AG09319 (cell line): Measurements from ENCODE around the gene TIFAB.

ENCODE experiments used
- DNase-seq: peaks from one replicate; pipeline ENCODE4 v3.0.0-alpha.2; 2010; ENCODE audit warnings: low read depth; ENCODE audit errors: extremely low read depth
- TF ChIP-seq, protein P1 (sequence below): IDR thresholded peaks from 2 replicates; pipeline ENCODE4 v1.5.1; 2011; ENCODE audit warnings: low read depth, mild to moderate bottlenecking, inconsistent platforms, low read length, moderate library complexity

Gene TIFAB

GRCh38 chr5:135480511-135480910 is 28.4 kb upstream of the TIFAB start:
- TF ChIP-seq, protein P1, sequence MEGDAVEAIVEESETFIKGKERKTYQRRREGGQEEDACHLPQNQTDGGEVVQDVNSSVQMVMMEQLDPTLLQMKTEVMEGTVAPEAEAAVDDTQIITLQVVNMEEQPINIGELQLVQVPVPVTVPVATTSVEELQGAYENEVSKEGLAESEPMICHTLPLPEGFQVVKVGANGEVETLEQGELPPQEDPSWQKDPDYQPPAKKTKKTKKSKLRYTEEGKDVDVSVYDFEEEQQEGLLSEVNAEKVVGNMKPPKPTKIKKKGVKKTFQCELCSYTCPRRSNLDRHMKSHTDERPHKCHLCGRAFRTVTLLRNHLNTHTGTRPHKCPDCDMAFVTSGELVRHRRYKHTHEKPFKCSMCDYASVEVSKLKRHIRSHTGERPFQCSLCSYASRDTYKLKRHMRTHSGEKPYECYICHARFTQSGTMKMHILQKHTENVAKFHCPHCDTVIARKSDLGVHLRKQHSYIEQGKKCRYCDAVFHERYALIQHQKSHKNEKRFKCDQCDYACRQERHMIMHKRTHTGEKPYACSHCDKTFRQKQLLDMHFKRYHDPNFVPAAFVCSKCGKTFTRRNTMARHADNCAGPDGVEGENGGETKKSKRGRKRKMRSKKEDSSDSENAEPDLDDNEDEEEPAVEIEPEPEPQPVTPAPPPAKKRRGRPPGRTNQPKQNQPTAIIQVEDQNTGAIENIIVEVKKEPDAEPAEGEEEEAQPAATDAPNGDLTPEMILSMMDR, result no peak
- DNase-seq, result no peak

DNA sequence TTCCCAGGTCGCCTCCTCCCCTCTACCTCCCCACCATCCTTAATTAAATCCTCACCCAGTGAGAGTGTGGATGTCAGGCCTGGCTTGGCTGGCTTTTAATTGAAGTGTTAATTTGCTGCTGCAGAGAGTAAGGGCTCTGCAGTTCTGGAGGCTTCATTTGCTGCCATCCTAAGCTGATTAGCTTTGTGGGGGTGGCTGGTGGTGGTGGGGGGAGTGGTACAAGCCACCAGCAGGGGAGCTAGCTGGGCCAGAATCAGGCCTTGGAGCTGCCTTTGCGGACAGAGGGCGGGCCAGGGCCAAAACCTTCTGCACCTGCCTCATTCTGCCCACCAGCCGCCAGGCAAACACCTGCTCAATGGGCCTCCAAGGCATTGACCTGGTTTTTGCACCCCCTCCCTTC is 26.8 kb upstream of the TIFAB start:
- TF ChIP-seq, protein P1, result no peak
- no peak for DNase-seq

GRCh38 chr5:135477613-135478066 is 25.5 kb upstream of the TIFAB start:
- TF ChIP-seq, protein P1, result no peak
- DNase-seq, result no peak

DNA sequence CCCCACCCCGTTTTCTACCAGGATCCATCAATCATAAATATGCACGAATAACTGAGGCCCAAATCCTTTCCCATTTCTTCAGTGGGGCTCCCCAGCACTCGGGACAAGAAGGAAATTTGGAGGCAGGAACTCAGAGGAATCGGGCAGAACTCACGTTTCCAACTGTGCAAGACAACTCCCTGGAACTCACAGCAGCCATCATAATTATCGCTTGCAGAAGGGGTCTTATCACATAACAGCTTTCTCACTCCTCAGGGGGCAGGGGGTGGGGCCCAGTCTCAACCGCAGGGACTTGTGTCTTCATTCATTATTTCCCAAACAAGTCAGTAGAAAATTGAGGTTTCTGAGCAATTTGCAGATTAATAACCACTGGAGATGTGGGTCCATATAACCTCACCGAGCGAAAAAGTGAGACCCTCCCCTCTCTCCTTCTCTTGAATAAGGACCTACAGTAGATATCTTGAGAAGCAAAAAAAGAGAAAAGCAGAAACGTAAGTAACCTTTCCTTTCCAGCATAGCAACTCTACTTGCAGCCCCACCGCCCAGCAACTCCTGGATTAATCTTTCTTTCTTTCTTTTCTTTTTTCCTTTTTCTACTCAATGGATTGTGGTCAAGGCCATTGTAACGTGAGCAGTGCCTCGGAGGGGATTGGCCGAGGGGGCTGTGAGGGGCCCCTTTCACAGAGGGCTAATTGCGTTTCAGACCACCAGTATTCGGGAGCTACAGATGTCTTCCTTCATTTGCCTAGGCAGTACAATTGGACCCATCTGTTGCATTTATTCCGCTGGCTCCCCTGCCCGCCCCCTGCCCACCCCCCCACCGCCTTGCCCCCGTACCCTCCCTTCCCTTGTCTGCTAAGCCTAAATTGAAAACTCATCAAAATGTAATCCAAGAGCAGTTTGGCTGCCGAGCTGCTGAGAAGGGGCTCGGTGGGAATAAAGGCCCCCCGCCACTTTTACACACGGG is 24.7 kb upstream of the TIFAB start:
- no peak for DNase-seq
- TF ChIP-seq, protein P1, result no peak

DNA sequence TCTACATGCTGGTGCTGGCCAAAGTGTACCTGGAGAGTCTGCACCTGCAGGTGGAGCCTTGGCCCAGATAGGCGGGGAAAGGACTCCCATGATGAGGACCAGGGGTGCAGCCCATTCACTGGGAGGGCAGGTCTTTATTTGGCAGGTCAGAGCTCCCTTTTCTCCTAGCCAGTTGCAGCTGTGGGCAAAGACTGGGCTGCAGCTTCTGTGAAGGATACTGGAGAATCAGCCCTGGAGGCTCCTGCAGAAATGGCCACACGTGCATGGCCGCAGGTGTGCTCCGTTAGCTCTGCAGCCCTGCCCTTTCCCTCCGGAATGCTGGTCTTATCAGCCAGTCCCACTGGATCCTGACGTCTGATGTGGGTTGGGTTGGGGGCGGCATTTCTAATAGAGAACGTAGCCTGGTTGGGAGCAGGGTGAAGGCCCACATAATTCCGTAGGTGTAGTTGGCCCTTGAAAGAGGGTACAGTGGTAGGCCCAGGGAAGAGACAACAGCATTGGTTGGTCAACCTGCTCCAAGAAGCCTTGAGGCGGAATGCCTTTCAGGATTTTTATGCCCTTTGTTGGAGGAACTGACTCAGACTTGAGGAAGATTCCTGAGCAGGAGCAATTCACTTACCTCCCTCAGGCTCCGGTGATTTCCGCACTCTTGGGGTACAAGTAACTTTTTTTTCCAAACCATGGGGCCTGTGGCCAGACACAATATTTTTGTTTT is 22.0 kb upstream of the TIFAB start:
- no peak for DNase-seq
- TF ChIP-seq, protein P1, result no peak

DNA sequence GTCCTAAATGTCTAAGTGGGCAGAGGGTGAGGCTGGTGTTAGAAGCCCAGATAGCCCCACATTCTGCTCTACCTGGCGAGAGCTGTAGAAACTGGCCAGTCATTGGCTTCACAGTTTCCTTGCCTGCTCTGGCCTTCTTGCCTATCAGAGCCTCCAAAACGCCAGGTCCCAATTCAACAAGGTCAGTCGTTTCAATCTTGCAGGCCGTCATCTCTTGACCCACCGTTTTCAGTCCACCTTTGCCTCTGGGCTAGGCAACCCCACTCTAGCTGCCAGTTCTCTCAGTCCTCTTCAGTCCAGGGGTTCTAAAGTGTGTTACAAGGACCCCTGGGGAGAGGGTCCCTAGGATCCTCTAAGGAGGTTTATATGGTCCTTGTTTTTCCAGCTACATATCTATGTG is 20.0 kb upstream of the TIFAB start:
- DNase-seq, result no peak

More for the DNA sequence above, 20.0 kb upstream of the TIFAB start:
- TF ChIP-seq, protein P1, result no peak
